NCI-H82 (cell line): ENCODE data around the gene AMIGO2.
A peak's percentile ranks its signal among the peaks of the same experiment; 100 is the strongest.
"Not testable (repeated sequence)": the region's sequence is repeated elsewhere in the genome, so short reads cannot be mapped to it uniquely, and the experiment has no call there.

ENCODE experiments used
- DNase-seq: peaks from one replicate; lab custom pipeline; 2025; lab: John Stamatoyannopoulos, UW

The AMIGO2 gene

GRCh38 chr12:47079468-47079980, at the start of gene AMIGO2, which contains the start of gene PCED1B:
Gene AMIGO2, minus strand, starts transcription at chr12:47079959. Its CDS starts 957 bp downstream, at chr12:47079002.
Gene PCED1B, plus strand, starts transcription at chr12:47079621. Its CDS starts 155,443 bp downstream, at chr12:47235064.
- peak; percentile 67 for DNase-seq

GRCh38 chr12:47126246-47126645, 46.5 kb upstream of the AMIGO2 start:
- DNase-seq, result no peak

- DNase-seq, result no peak
Observed at GRCh38 chr12:47124451-47124850, 44.7 kb upstream of the AMIGO2 start.

GRCh38 chr12:47123730-47124129, 44.0 kb upstream of the AMIGO2 start:
- DNase-seq, result no peak

GRCh38 chr12:47122602-47123001, 42.8 kb upstream of the AMIGO2 start:
- DNase-seq, result no peak

- no peak for DNase-seq
Observed at GRCh38 chr12:47121146-47121545, 41.4 kb upstream of the AMIGO2 start.

GRCh38 chr12:47120736-47121135, 41.0 kb upstream of the AMIGO2 start:
- DNase-seq, result no peak

- DNase-seq, result not testable (repeated sequence)
Observed at GRCh38 chr12:47117305-47117704, 37.5 kb upstream of the AMIGO2 start.

- DNase-seq, result no peak
Observed at GRCh38 chr12:47114481-47114892, 34.7 kb upstream of the AMIGO2 start.

GRCh38 chr12:47112679-47113078, 32.9 kb upstream of the AMIGO2 start:
- no peak for DNase-seq

GRCh38 chr12:47111854-47112253, 32.1 kb upstream of the AMIGO2 start:
- no peak for DNase-seq

GRCh38 chr12:47111392-47111778, 31.6 kb upstream of the AMIGO2 start:
- DNase-seq, result no peak

GRCh38 chr12:47110718-47111391, 31.1 kb upstream of the AMIGO2 start:
- no peak for DNase-seq

- DNase-seq, result no peak
Observed at GRCh38 chr12:47110011-47110541, 30.3 kb upstream of the AMIGO2 start.

- DNase-seq, result no peak
Observed at GRCh38 chr12:47107926-47108325, 28.2 kb upstream of the AMIGO2 start.

- DNase-seq, result no peak
Observed at GRCh38 chr12:47107446-47107845, 27.7 kb upstream of the AMIGO2 start.

- DNase-seq, result no peak
Observed at GRCh38 chr12:47105914-47106674, 26.3 kb upstream of the AMIGO2 start.

GRCh38 chr12:47102845-47103651, 23.3 kb upstream of the AMIGO2 start:
- DNase-seq, result no peak

- no peak for DNase-seq
Observed at GRCh38 chr12:47102406-47102805, 22.6 kb upstream of the AMIGO2 start.

- DNase-seq, result no peak
Observed at GRCh38 chr12:47100160-47100559, 20.4 kb upstream of the AMIGO2 start.

GRCh38 chr12:47099610-47100009, 19.9 kb upstream of the AMIGO2 start:
- DNase-seq, result no peak

GRCh38 chr12:47098099-47098498, 18.3 kb upstream of the AMIGO2 start:
- no peak for DNase-seq
